HCT116 (cell line): ENCODE measurements around the gene KIRREL3.

Experiments used
- CTCF ChIP-seq, 3 experiments: fragments of 200-600 bp in 1 of 3; sonication (generic) in 1 of 3; IDR thresholded peaks in 2 of 3; conservative IDR thresholded peaks in 1 of 3; 2 replicates each; pipeline ENCODE4 v1.5.1; 2012 to 2017; ENCODE audit warnings: low read depth in 2 of 3, low read length in 2 of 3, antibody characterized with exemption in 1 of 3, borderline replicate concordance in 1 of 3, control low read depth in 1 of 3, mild to moderate bottlenecking in 1 of 3, mixed read lengths in 1 of 3, mixed run types in 1 of 3, moderate library complexity in 1 of 3; ENCODE audit not compliant: insufficient read depth in 1 of 3
- EZH2 ChIP-seq: fragments of 200-600 bp; sonication (generic); IDR thresholded peaks from 2 replicates; pipeline ENCODE4 v1.6.1; 2017; ENCODE audit warnings: antibody characterized with exemption, mixed run types
- EZH2phosphoT487 ChIP-seq: fragments of 200-600 bp; IDR thresholded peaks from 2 replicates; pipeline ENCODE4 v1.6.1; 2018; ENCODE audit warnings: antibody characterized with exemption, borderline replicate concordance
- FOSL1 ChIP-seq: IDR thresholded peaks from 2 replicates; pipeline ENCODE4 v1.6.1; 2012; ENCODE audit warnings: low read depth
- POLR2A ChIP-seq: IDR thresholded peaks from 2 replicates; pipeline ENCODE4 v1.7.0; 2011; ENCODE audit warnings: borderline replicate concordance; ENCODE audit not compliant: insufficient read depth, insufficient read length; ENCODE audit errors: extremely low read depth
- SP1 ChIP-seq: IDR thresholded peaks from 2 replicates; pipeline ENCODE4 v1.6.1; 2012; ENCODE audit warnings: low read depth
- SRF ChIP-seq: IDR thresholded peaks from 2 replicates; pipeline ENCODE4 v1.6.1; 2012; ENCODE audit warnings: low read depth
- YY1 ChIP-seq: IDR thresholded peaks from 2 replicates; pipeline ENCODE4 v1.6.1; 2011; ENCODE audit warnings: low read length, low read depth, moderate library complexity, mild to moderate bottlenecking; ENCODE audit not compliant: insufficient replicate concordance; ENCODE audit errors: extremely low read depth
- ZNF274 ChIP-seq: fragments of 200-500 bp; sonication (Bioruptor generic); IDR thresholded peaks from 2 replicates; pipeline ENCODE4 v1.6.1; 2014; ENCODE audit warnings: mild to moderate bottlenecking, low read depth, low read length, inconsistent platforms

DNA sequence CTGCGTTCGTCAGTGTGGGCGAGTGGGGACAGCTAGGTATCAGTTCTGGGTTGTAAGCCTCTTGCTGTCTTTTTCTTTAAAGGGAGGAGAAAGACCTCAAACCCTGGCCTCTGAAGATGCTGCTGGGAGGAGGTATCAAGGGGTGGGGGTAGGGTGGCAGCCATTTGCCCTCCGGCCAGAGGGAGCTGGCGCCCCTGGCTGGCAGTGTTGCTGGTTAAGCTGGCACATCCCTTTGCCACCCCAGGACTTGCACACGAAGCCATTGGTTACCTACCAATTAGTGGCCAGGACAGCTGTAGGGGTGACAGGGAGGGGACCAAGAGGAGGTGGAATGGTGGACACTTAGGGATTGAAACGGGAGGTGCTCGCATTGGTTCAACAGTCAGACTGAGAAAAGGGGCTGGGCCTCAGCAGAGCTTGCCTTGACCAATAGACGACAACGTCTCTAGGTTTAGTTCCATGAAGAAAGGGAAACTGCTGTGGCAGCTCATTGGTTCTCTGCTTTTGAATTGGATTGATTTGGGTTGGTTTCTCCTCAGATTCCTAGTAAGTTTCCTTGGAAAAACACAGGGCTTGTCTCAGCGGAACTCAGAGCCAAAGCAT is 567.2 kb downstream of the KIRREL3 start:
- TF ChIP-seq CTCF (IDR thresholded peaks at IDR 0.05 in 2 of 3, conservative IDR thresholded peaks at IDR 0.05 in 1 of 3; ENCODE audit: borderline replicate concordance in 1 of 3, insufficient read depth in 1 of 3, low read depth in 2 of 3, low read length in 2 of 3) (no peak), FOSL1 (no peak), EZH2phosphoT487 (no peak), SRF (no peak), ZNF274 (no peak), YY1 (no peak), POLR2A (no peak), SP1 (no peak), EZH2 (no peak)
